Measurements from ENCODE around the gene LRP6.

The LRP6 gene

GRCh38 chr12:12072064-12072760 lies 194.6 kb downstream of the LRP6 start:
- no peak for DNase-seq (ENCODE audit: low spot score)

- no peak for DNase-seq (ENCODE audit: low spot score)
Measured at GRCh38 chr12:12070674-12071656, 195.9 kb downstream of the LRP6 start, which contains the start of gene BCL2L14. TSS of gene BCL2L14 (plus strand) at chr12:12070939. CDS start at chr12:12079306, 8,367 bp downstream.

- DNase-seq (ENCODE audit: low spot score), result no peak
Measured at GRCh38 chr12:12069821-12070548, 196.9 kb downstream of the LRP6 start.

GRCh38 chr12:12068751-12069150 lies 198.1 kb downstream of the LRP6 start:
- no peak for DNase-seq (ENCODE audit: low spot score)

Small RNA genes within 50 kb of the gene (small RNA-seq; reads per million reads assigned to genes)
- 0 reads per million in 2 experiments for gene RNU6-318P
- gene RNU6-545P, result 0 to 0.04 reads per million in 2 experiments
